ENCODE measurements around the gene PRRC1. TPM values are rescaled to one million over a fixed set of nuclear protein-coding genes. Genes with fewer than 3 reads are reported as not detected.
A peak's percentile ranks its signal among the peaks of the same experiment; 100 is the strongest.
"Not testable (repeated sequence)": the region's sequence is repeated elsewhere in the genome, so short reads cannot be mapped to it uniquely, and the experiment has no call there.

PRRC1 gene
- total and polyA plus RNA-seq, 5 donors, result 13.9 to 33.9 (median 29.7) TPM

- WGBS, result 31% methylated on average over 3 of the region's 3 CpGs
- intact Hi-C loops (cut with DNase I), result no loop called here
- no peak for DNase-seq
- Histone ChIP-seq H3K9me3 (ENCODE audit: control insufficient read depth, low read length) (no peaks in the 10 kb centered on the region), H3K4me3 (ENCODE audit: low read length) (no peak overlapping the region), H3K27ac (ENCODE audit: low read length) (no peak overlapping the region), H3K27me3 (ENCODE audit: control insufficient read depth, insufficient read depth) (no peaks in the 10 kb centered on the region), H3K4me1 (ENCODE audit: control insufficient read depth, insufficient read depth, low read length) (no peaks in the 10 kb centered on the region)
- no peak for ATAC-seq
These were observed 4.0 kb upstream of the PRRC1 start for GRCh38 chr5:127513408-127513970.

GRCh38 chr5:127514816-127515215, 2.6 kb upstream of the PRRC1 start:
- Histone ChIP-seq H3K27me3 (ENCODE audit: control insufficient read depth, insufficient read depth) (no peaks in the 10 kb centered on the region), H3K4me1 (ENCODE audit: control insufficient read depth, insufficient read depth, low read length) (no peaks in the 10 kb centered on the region), H3K9me3 (ENCODE audit: control insufficient read depth, low read length) (no peaks in the 10 kb centered on the region), H3K4me3 (ENCODE audit: low read length) (no peak overlapping the region), H3K27ac (ENCODE audit: low read length) (no peak overlapping the region)
- WGBS, result 92% methylated on average over 1 of the region's 1 CpG
- DNase-seq (no peak), ATAC-seq (no peak)
- intact Hi-C loops (cut with DNase I), result no loop called here

DNA sequence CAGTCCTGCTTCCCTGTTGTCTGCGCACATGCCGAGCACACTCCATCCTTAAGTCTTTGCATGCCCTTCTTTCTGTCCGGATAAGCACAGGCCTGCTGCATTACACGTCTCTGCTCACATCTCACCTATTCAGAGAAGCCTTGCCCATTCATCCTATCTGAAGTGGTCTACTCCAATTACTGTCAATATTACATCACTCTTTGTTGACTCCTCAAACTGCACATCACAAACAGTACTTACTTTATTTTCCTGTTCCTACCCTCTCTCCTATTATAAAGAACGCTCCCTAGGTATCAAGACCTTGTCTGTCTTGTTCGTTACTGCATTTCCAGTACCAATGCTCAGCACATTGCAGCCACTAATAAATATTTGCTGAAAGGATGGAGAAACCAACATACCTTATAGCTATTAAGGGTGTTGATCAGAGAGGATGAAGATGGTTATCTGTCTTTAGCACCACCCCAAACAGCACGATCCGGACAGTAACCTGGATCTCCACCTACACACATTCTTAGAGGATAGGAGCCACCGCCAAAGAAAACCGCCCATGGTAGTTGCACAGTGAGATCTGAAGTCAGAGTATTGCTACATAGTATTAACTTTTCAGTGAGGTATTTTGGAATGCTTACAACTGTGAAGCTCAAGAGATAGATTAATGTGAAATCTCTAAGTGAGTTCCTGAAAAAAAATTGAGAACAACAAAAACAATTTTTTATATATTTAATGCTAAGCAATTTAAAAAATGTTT, 1.6 kb upstream of the PRRC1 start:
- H3K27ac ChIP-seq (ENCODE audit: low read length), result no peak overlapping the region
- intact Hi-C loops (cut with DNase I), result no loop called here
- no peak overlapping the region for H3K4me3 ChIP-seq (ENCODE audit: low read length)
- 88% methylated on average over 10 of the region's 10 CpGs for WGBS
- no peaks in the 10 kb centered on the region for H3K9me3 ChIP-seq (ENCODE audit: control insufficient read depth, low read length)
- H3K27me3 ChIP-seq (ENCODE audit: control insufficient read depth, insufficient read depth), result no peaks in the 10 kb centered on the region
- DNase-seq (no peak), ATAC-seq (no peak)
- H3K4me1 ChIP-seq (ENCODE audit: control insufficient read depth, insufficient read depth, low read length), result no peaks in the 10 kb centered on the region

DNA sequence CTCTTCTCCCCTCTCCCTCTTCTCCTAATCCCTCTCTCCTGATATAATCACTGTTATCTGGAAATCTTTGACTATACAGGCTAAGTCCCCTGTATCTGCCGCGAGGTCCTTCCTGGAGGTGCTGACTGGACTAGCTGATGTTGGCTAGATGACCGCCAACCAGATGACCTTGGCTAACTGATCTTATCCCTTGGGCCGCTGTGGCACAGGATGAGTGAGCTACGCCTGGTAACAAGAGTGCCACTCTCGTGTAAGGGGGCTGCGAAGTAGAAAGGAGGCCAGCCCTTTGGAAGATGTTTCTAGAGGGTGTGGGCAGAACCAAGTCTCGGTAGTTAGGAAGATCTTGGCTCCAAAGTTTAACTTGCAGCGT, 345 bp upstream of the PRRC1 start:
- peak; percentile 46 to 58 for ATAC-seq
- H3K4me3 ChIP-seq (ENCODE audit: low read length), result peak overlapping the region; percentile 83
- DNase-seq, result no peak
- intact Hi-C loops (cut with DNase I), result no loop called here
- H3K27ac ChIP-seq (ENCODE audit: low read length), result no peak overlapping the region
- H3K27me3 ChIP-seq (ENCODE audit: control insufficient read depth, insufficient read depth), result no peaks in the 10 kb centered on the region
- 9% methylated on average over 9 of the region's 9 CpGs for WGBS
- H3K9me3 ChIP-seq (ENCODE audit: control insufficient read depth, low read length), result no peaks in the 10 kb centered on the region
- H3K4me1 ChIP-seq (ENCODE audit: control insufficient read depth, insufficient read depth, low read length), result no peaks in the 10 kb centered on the region

DNA sequence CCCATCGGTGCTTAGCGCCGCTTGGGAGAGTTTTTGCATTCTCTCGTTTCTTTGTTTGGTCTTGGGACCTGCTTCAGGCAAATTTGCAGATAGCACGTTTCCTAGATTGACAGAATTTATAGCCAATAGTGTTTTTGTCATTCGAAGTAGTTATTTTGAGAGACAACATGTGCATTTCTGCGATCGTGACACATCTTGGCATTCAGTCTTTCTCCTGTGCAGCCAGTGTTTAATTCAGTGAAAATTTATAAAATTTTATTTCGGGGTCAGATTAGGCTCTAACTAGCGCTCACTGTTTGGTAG, 830 bp downstream of the PRRC1 start:
- intact Hi-C loops (cut with DNase I), result no loop called here
- ATAC-seq, result no peak
- no peaks in the 10 kb centered on the region for H3K4me1 ChIP-seq (ENCODE audit: control insufficient read depth, insufficient read depth, low read length)
- no peak overlapping the region for H3K27ac ChIP-seq (ENCODE audit: low read length)
- no peaks in the 10 kb centered on the region for H3K9me3 ChIP-seq (ENCODE audit: control insufficient read depth, low read length)
- no peak for DNase-seq
- 7% methylated on average over 10 of the region's 10 CpGs for WGBS
- no peaks in the 10 kb centered on the region for H3K27me3 ChIP-seq (ENCODE audit: control insufficient read depth, insufficient read depth)
- H3K4me3 ChIP-seq (ENCODE audit: low read length), result peak overlapping the region; percentile 83

DNA sequence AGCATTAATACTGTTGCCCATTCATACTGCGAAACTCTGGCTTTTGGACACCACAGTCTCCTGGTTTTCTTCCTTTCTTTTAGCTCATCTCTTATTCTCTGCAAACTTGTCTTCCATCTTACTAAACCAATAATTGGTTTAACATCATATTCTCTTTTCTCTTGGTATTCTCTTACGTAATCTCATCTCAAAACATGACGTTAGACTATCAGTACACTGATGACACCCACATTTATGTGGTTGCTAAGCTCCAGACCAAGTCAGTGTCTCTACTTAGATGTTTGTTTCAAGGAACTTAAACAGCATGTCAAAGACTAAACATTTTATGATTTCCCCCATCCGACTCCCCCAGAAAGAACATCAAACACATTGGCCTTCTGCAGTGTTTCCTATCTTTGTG, 2.1 kb downstream of the PRRC1 start:
- H3K9me3 ChIP-seq (ENCODE audit: control insufficient read depth, low read length), result no peaks in the 10 kb centered on the region
- H3K27me3 ChIP-seq (ENCODE audit: control insufficient read depth, insufficient read depth), result no peaks in the 10 kb centered on the region
- no peaks in the 10 kb centered on the region for H3K4me1 ChIP-seq (ENCODE audit: control insufficient read depth, insufficient read depth, low read length)
- no peak overlapping the region for H3K27ac ChIP-seq (ENCODE audit: low read length)
- H3K4me3 ChIP-seq (ENCODE audit: low read length), result no peak overlapping the region
- ATAC-seq (no peak), DNase-seq (no peak)
- intact Hi-C loops (cut with DNase I), result no loop called here
- WGBS, result 78% methylated on average over 4 of the region's 4 CpGs

GRCh38 chr5:127521138-127521770, 3.8 kb downstream of the PRRC1 start:
- Histone ChIP-seq H3K9me3 (ENCODE audit: control insufficient read depth, low read length) (no peaks in the 10 kb centered on the region), H3K27me3 (ENCODE audit: control insufficient read depth, insufficient read depth) (no peaks in the 10 kb centered on the region), H3K4me1 (ENCODE audit: control insufficient read depth, insufficient read depth, low read length) (no peaks in the 10 kb centered on the region), H3K27ac (ENCODE audit: low read length) (no peak overlapping the region), H3K4me3 (ENCODE audit: low read length) (no peak overlapping the region)
- 97% methylated on average over 6 of the region's 6 CpGs for WGBS
- no peak for DNase-seq
- intact Hi-C loops (cut with DNase I), result no loop called here
- no peak for ATAC-seq

GRCh38 chr5:127525181-127525580, 7.7 kb downstream of the PRRC1 start:
- Histone ChIP-seq H3K27ac (ENCODE audit: low read length) (no peak overlapping the region), H3K4me1 (ENCODE audit: control insufficient read depth, insufficient read depth, low read length) (no peaks in the 10 kb centered on the region), H3K27me3 (ENCODE audit: control insufficient read depth, insufficient read depth) (no peaks in the 10 kb centered on the region), H3K9me3 (ENCODE audit: control insufficient read depth, low read length) (no peaks in the 10 kb centered on the region), H3K4me3 (ENCODE audit: low read length) (no peak overlapping the region)
- intact Hi-C loops (cut with DNase I), result no loop called here
- ATAC-seq (no peak), DNase-seq (no peak)
- WGBS, result 98% methylated on average over 1 of the region's 1 CpG

DNA sequence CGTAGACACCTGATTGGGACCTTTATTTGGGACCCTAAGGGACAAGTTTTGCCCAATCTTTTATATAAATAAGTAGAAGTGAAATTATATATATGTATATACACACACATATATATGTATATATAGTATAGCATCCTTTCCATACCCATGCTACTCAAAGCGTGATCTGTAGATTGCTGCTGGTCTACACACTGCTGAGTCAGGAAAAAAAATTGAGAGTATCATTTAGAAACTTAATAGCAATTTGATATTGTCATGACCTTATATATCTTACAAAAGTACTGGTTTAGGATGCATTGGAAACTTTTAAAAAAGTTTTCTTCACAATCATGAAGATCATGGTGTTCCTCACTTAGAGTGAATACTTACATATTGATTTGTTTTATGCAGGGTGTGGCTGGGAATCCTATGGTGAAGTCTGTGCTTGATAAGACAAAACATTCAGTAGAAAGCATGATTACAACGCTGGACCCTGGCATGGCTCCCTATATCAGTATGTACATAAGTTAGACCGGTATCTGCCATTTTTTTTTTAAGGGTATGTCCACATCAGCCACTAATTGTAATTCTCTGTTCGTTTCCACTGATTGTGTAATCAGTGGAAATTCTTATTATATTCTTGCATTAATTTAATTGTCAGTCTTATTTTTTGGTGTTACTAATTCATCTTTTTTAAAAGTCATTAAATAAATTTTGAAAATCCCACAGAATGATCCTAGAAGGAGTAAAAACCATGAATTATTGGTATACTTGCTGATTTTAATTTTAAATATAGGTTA, 12.7 kb downstream of the PRRC1 start:
- Histone ChIP-seq H3K27ac (ENCODE audit: low read length) (no peak overlapping the region), H3K4me3 (ENCODE audit: low read length) (no peak overlapping the region), H3K4me1 (ENCODE audit: control insufficient read depth, insufficient read depth, low read length) (no peaks in the 10 kb centered on the region), H3K27me3 (ENCODE audit: control insufficient read depth, insufficient read depth) (no peaks in the 10 kb centered on the region), H3K9me3 (ENCODE audit: control insufficient read depth, low read length) (no peaks in the 10 kb centered on the region)
- intact Hi-C loops (cut with DNase I), result no loop called here
- DNase-seq, result no peak
- no peak for ATAC-seq
- WGBS, result 89% methylated on average over 5 of the region's 5 CpGs

GRCh38 chr5:127536687-127537086, 19.2 kb downstream of the PRRC1 start:
- no peaks in the 10 kb centered on the region for H3K27me3 ChIP-seq (ENCODE audit: control insufficient read depth, insufficient read depth)
- H3K9me3 ChIP-seq (ENCODE audit: control insufficient read depth, low read length), result no peaks in the 10 kb centered on the region
- ATAC-seq (no peak), DNase-seq (no peak)
- H3K27ac ChIP-seq (ENCODE audit: low read length), result no peak overlapping the region
- 82% methylated on average over 2 of the region's 2 CpGs for WGBS
- intact Hi-C loops (cut with DNase I), result no loop called here
- H3K4me3 ChIP-seq (ENCODE audit: low read length), result no peak overlapping the region
- no peaks in the 10 kb centered on the region for H3K4me1 ChIP-seq (ENCODE audit: control insufficient read depth, insufficient read depth, low read length)

GRCh38 chr5:127540553-127540952, 23.1 kb downstream of the PRRC1 start:
- WGBS, result 98% methylated on average over 3 of the region's 3 CpGs
- H3K9me3 ChIP-seq (ENCODE audit: control insufficient read depth, low read length); H3K27me3 ChIP-seq (ENCODE audit: control insufficient read depth, insufficient read depth); H3K4me1 ChIP-seq (ENCODE audit: control insufficient read depth, insufficient read depth, low read length); H3K4me3 ChIP-seq (ENCODE audit: low read length); DNase-seq; ATAC-seq; H3K27ac ChIP-seq (ENCODE audit: low read length); intact Hi-C loops (cut with DNase I): not testable (repeated sequence)
